OCI-LY7 (cell line): Measurements from ENCODE around the gene GRPEL2.

ENCODE experiments used
- CTCF ChIP-seq: fragments of 200-600 bp; sonication (generic); conservative IDR thresholded peaks from 2 replicates; pipeline ENCODE4 v1.5.1; 2014; ENCODE audit warnings: mild to moderate bottlenecking, antibody characterized with exemption, low read length, moderate library complexity, mixed read lengths
- EZH2phosphoT487 ChIP-seq: fragments of 200-600 bp; sonication (generic); IDR thresholded peaks from 2 replicates; pipeline ENCODE4 v1.6.1; 2018; ENCODE audit warnings: low read depth, borderline replicate concordance, mild to moderate bottlenecking, mixed run types, antibody characterized with exemption, low read length, moderate library complexity, mixed read lengths

- TF ChIP-seq CTCF (no peak), EZH2phosphoT487 (no peak)
These were observed 3.2 kb downstream of the GRPEL2 start for GRCh38 chr5:149348518-149348917.
